Effector memory CD4-positive, alpha-beta T cell (primary cell): ENCODE measurements around the gene LRFN5.
"Not testable (repeated sequence)": the region's sequence is repeated elsewhere in the genome, so short reads cannot be mapped to it uniquely, and the experiment has no call there.

ENCODE experiments used
- DNase-seq, 3 donors: peaks; one replicate each; pipeline ENCODE4 v3.0.0-alpha.2; 2020
- H3K27ac ChIP-seq: 2 replicates; pipeline ENCODE4 v1.7.0; 2013; ENCODE audit warnings: mild to moderate bottlenecking, low read length, moderate library complexity; ENCODE audit not compliant: insufficient read depth, poor library complexity, severe bottlenecking
- H3K27me3 ChIP-seq: replicated peaks from 2 replicates; pipeline ENCODE4 v1.7.0; 2013; ENCODE audit warnings: mild to moderate bottlenecking, low read length; ENCODE audit not compliant: insufficient read depth, control insufficient read depth, poor library complexity, severe bottlenecking
- H3K36me3 ChIP-seq: 2 replicates; pipeline ENCODE4 v1.7.0; 2013; ENCODE audit warnings: mild to moderate bottlenecking, low read length, moderate library complexity; ENCODE audit not compliant: control insufficient read depth, insufficient read depth
- H3K4me1 ChIP-seq: 2 replicates; pipeline ENCODE4 v1.7.0; 2013; ENCODE audit warnings: low read length, mild to moderate bottlenecking; ENCODE audit not compliant: control insufficient read depth, insufficient read depth, poor library complexity, severe bottlenecking
- H3K4me3 ChIP-seq: 2 replicates; pipeline ENCODE4 v1.7.0; 2013; ENCODE audit warnings: low read length, low read depth, mild to moderate bottlenecking; ENCODE audit not compliant: insufficient read depth, poor library complexity, severe bottlenecking
- H3K9me3 ChIP-seq: 2 replicates; pipeline ENCODE4 v1.7.0; 2013; ENCODE audit warnings: mild to moderate bottlenecking, low read length, moderate library complexity; ENCODE audit not compliant: control insufficient read depth

The LRFN5 gene

GRCh38 chr14:41873686-41874317 is 267.1 kb downstream of the LRFN5 start:
- H3K4me3 ChIP-seq: no peak overlapping the region
- no peaks in the 10 kb centered on the region for H3K27me3 ChIP-seq
- no peaks in the 10 kb centered on the region for H3K4me1 ChIP-seq
- H3K27ac ChIP-seq: no peak overlapping the region
- H3K9me3 ChIP-seq: no peaks in the 10 kb centered on the region
- no peaks in the 10 kb centered on the region for H3K36me3 ChIP-seq
- DNase-seq: no peak

GRCh38 chr14:41875116-41875515 is 268.4 kb downstream of the LRFN5 start:
- no peak for DNase-seq
- H3K27ac ChIP-seq: no peak overlapping the region
- no peaks in the 10 kb centered on the region for H3K4me1 ChIP-seq
- no peaks in the 10 kb centered on the region for H3K36me3 ChIP-seq
- no peak overlapping the region for H3K4me3 ChIP-seq
- H3K9me3 ChIP-seq: no peaks in the 10 kb centered on the region
- no peaks in the 10 kb centered on the region for H3K27me3 ChIP-seq

- no peaks in the 10 kb centered on the region for H3K27me3 ChIP-seq
- H3K27ac ChIP-seq: no peak overlapping the region
- no peak overlapping the region for H3K4me3 ChIP-seq
- no peak for DNase-seq
- H3K36me3 ChIP-seq: no peaks in the 10 kb centered on the region
- H3K4me1 ChIP-seq: no peaks in the 10 kb centered on the region
- H3K9me3 ChIP-seq: no peaks in the 10 kb centered on the region
These were observed 271.6 kb downstream of the LRFN5 start for GRCh38 chr14:41878321-41878720.

- Histone ChIP-seq H3K27me3 (no peaks in the 10 kb centered on the region), H3K9me3 (no peaks in the 10 kb centered on the region), H3K36me3 (no peaks in the 10 kb centered on the region), H3K4me1 (no peaks in the 10 kb centered on the region), H3K4me3 (no peak overlapping the region), H3K27ac (no peak overlapping the region)
- no peak for DNase-seq
These were observed 284.9 kb downstream of the LRFN5 start for GRCh38 chr14:41891624-41892023.

DNA sequence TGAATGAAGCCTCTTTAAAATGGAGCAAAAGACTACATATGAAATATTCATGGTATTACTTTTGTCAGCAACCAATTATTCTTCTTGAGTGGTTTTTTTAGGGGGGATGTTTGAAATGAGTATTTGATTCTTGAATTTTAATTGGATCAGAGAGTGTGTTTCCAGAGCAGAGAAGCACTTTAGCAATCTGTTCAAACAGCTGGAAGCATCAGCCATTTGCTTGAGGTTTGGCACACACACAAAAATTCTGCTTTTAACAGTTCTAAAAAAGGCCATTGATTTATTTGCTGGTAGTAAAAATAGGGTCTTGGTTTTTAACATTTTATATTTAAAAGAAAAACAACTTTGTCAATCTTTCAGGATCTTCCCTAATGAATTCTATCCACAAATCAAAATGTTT is 292.7 kb downstream of the LRFN5 start:
- no peak for DNase-seq
- no peaks in the 10 kb centered on the region for H3K4me1 ChIP-seq

GRCh38 chr14:41900644-41901043 is 294.0 kb downstream of the LRFN5 start:
- no peak for DNase-seq
- H3K9me3 ChIP-seq: no peaks in the 10 kb centered on the region

More for the DNA sequence above, 292.7 kb downstream of the LRFN5 start:
- no peak overlapping the region for H3K27ac ChIP-seq
- H3K36me3 ChIP-seq: no peaks in the 10 kb centered on the region
- H3K9me3 ChIP-seq: no peaks in the 10 kb centered on the region
- no peak overlapping the region for H3K4me3 ChIP-seq
- no peaks in the 10 kb centered on the region for H3K27me3 ChIP-seq

GRCh38 chr14:41901089-41901488 is 294.4 kb downstream of the LRFN5 start:
- H3K27ac ChIP-seq: no peak overlapping the region
- no peak for DNase-seq
- H3K27me3 ChIP-seq: no peaks in the 10 kb centered on the region
- no peak overlapping the region for H3K4me3 ChIP-seq
- H3K36me3 ChIP-seq: no peaks in the 10 kb centered on the region
- no peaks in the 10 kb centered on the region for H3K4me1 ChIP-seq
- H3K9me3 ChIP-seq: no peaks in the 10 kb centered on the region

More at GRCh38 chr14:41900644-41901043, 294.0 kb downstream of the LRFN5 start:
- Histone ChIP-seq H3K27ac (no peak overlapping the region), H3K4me1 (no peaks in the 10 kb centered on the region), H3K36me3 (no peaks in the 10 kb centered on the region), H3K27me3 (no peaks in the 10 kb centered on the region), H3K4me3 (no peak overlapping the region)

DNA sequence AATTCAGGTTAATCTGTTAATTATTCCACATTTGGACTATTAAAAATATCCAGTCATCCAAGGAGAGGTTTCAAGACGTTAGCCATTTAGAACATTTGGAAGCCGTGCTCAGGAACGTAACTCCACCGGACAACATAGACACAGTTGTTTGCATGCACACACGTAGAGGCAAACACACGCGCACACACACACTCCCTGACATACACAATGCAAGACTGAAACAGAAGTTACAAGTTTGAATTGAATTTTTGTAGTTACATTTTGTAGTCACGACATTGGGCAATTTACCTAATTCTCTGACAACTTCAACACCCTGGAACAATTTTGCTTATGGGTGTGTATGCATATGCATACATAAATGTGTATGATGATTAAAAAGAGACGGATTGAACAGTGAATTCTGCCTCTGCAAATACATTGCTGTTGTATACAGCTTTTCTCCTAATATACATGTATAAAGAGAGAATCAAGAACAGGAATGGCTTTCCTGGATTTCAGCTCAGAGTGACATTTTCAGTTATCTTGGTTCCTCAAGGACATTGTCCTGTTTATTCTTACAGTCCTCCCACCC is 298.8 kb downstream of the LRFN5 start:
- Histone ChIP-seq H3K4me1 (no peaks in the 10 kb centered on the region), H3K9me3 (no peaks in the 10 kb centered on the region), H3K4me3 (no peak overlapping the region), H3K27ac (no peak overlapping the region), H3K36me3 (no peaks in the 10 kb centered on the region), H3K27me3 (no peaks in the 10 kb centered on the region)
- DNase-seq: no peak

DNA sequence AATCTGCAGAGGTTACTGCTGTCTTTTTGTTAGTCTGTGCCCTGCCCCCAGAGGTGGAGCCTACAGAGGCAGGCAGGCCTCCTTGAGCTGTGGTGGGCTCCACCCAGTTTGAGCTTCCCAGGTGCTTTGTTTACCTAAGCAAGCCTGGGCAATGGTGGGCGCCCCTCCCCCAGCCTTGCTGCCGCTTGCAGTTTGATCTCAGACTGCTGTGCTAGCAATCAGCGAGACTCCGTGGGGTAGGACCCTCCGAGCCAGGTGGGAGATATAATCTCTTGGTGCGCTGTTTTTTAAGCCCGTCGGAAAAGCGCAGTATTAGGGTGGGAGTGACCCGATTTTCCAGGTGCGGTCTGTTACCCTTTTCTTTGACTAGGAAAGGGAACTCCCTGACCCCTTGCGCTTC is 304.5 kb downstream of the LRFN5 start:
- not testable (repeated sequence) for H3K4me3 ChIP-seq

DNA sequence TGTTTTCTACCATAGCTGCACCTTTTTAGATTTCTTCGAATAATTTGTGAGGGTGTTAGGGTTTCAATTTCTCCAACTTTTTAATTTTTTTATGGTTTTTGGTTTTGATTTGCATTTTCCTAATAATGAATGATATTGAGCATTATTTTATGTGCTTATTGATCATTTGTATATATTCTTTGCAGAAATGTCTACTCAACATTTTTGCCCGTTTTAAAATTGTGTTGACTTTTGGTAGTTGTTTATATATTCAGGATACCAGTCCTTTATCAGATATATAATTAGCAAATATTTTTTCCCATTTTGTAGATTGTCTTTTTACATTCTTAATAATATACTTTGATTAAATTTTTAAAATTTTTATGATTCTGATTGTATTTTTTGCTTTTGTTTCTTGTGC is 306.7 kb downstream of the LRFN5 start:
- Histone ChIP-seq H3K36me3 (no peaks in the 10 kb centered on the region), H3K27me3 (no peaks in the 10 kb centered on the region), H3K4me3 (no peak overlapping the region), H3K27ac (no peak overlapping the region), H3K4me1 (no peaks in the 10 kb centered on the region), H3K9me3 (no peaks in the 10 kb centered on the region)
- no peak for DNase-seq

More for the DNA sequence above, 304.5 kb downstream of the LRFN5 start:
- not testable (repeated sequence) for DNase-seq, H3K27me3 ChIP-seq, H3K27ac ChIP-seq, H3K4me1 ChIP-seq, H3K36me3 ChIP-seq, H3K9me3 ChIP-seq
